Osteocyte (in vitro differentiated cells): Measurements from ENCODE around the gene UBE2F. TPM values are rescaled to one million over a fixed set of nuclear protein-coding genes. Genes with fewer than 3 reads are reported as not detected.

ENCODE experiments used
- DNase-seq: peaks from one replicate; pipeline ENCODE4 v3.0.0; 2021; ENCODE audit warnings: mixed read lengths; ENCODE audit not compliant: unreplicated experiment; ENCODE audit errors: extremely low spot score
- H3K27ac Mint-ChIP-seq: one replicate; pipeline ENCODE4 v1.8.0; 2021; ENCODE audit warnings: mild to moderate bottlenecking, mixed read lengths; ENCODE audit not compliant: unreplicated experiment
- H3K27me3 Mint-ChIP-seq: one replicate; pipeline ENCODE4 v1.8.0; 2021; ENCODE audit warnings: mixed read lengths; ENCODE audit not compliant: unreplicated experiment
- H3K36me3 Mint-ChIP-seq: one replicate; pipeline ENCODE4 v1.8.0; 2021; ENCODE audit warnings: mixed read lengths; ENCODE audit not compliant: unreplicated experiment
- H3K4me1 Mint-ChIP-seq: one replicate; pipeline ENCODE4 v1.8.0; 2021; ENCODE audit warnings: mixed read lengths; ENCODE audit not compliant: unreplicated experiment
- H3K4me3 Mint-ChIP-seq: one replicate; pipeline ENCODE4 v1.8.0; 2021; ENCODE audit warnings: mild to moderate bottlenecking, moderate library complexity, mixed read lengths; ENCODE audit not compliant: unreplicated experiment
- H3K9me3 Mint-ChIP-seq: one replicate; pipeline ENCODE4 v1.8.0; 2021; ENCODE audit warnings: mixed read lengths; ENCODE audit not compliant: unreplicated experiment
- total RNA-seq: library from RNA; stranded (reverse); gene quantifications from 2 replicates; pipeline ENCODE4 v1.2.1, GENCODE V29; 2021
- TF ChIP-seq, protein P1 (sequence below): fragments of 200-600 bp; sonication (generic); IDR thresholded peaks from 2 replicates; pipeline ENCODE4 v1.5.0; 2021; ENCODE audit warnings: antibody characterized with exemption, mild to moderate bottlenecking, moderate library complexity

UBE2F gene
- total RNA-seq, 1 donor from 2014 or later, result 54.3 TPM

DNA sequence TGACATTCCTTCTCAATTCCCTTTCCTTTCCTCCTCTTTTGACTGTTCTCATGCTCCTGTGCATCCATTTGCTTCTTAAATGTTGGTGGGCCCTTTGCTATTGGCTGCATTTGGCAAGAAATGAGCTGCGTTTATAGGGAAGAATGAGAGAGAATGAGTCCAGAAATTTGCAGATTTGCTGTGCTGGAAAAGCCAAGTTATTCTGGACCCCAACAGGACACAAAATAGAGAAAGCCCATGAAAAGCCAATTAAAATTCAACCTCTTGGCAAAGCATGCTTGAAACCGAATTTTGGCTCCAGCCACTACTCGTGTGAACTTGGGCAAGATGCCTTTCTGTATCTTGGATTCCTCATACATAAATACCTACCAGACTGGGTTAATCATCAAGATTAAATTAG, 92.7 kb downstream of the UBE2F start:
- TF ChIP-seq, protein P1, sequence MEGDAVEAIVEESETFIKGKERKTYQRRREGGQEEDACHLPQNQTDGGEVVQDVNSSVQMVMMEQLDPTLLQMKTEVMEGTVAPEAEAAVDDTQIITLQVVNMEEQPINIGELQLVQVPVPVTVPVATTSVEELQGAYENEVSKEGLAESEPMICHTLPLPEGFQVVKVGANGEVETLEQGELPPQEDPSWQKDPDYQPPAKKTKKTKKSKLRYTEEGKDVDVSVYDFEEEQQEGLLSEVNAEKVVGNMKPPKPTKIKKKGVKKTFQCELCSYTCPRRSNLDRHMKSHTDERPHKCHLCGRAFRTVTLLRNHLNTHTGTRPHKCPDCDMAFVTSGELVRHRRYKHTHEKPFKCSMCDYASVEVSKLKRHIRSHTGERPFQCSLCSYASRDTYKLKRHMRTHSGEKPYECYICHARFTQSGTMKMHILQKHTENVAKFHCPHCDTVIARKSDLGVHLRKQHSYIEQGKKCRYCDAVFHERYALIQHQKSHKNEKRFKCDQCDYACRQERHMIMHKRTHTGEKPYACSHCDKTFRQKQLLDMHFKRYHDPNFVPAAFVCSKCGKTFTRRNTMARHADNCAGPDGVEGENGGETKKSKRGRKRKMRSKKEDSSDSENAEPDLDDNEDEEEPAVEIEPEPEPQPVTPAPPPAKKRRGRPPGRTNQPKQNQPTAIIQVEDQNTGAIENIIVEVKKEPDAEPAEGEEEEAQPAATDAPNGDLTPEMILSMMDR, result no peak
- H3K9me3 Mint-ChIP-seq, result no peaks in the 10 kb centered on the region
- no peaks in the 10 kb centered on the region for H3K27me3 Mint-ChIP-seq
- H3K4me1 Mint-ChIP-seq, result peaks cover 24% of the 10 kb centered on the region
- H3K4me3 Mint-ChIP-seq, result peak overlapping the region; percentile 87
- H3K36me3 Mint-ChIP-seq, result peaks cover 2% of the 10 kb centered on the region
- no peak for DNase-seq
- H3K27ac Mint-ChIP-seq, result no peak overlapping the region

DNA sequence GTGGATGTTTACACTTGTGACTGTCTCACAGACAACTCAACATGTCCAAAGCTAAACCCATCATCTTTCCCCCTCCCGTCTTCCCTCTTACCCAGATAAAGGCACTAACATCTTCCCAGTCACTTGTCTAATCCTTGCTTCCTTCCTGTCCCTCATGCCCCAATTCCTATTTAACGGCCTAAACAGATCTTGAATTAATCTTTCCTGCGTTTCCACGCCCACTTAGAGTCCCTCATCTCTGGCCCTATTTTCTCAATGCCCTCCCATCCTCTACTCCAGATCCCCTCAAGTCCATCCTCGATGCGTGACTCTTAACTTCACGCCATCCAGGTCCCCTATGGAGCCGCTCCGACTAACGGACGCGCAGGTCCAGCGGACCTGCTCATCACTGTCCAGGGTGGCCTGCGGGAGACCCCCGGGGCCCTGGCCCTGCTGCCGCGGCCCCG, 93.3 kb downstream of the UBE2F start:
- H3K36me3 Mint-ChIP-seq, result peaks cover 6% of the 10 kb centered on the region
- TF ChIP-seq, protein P1, result no peak

DNA sequence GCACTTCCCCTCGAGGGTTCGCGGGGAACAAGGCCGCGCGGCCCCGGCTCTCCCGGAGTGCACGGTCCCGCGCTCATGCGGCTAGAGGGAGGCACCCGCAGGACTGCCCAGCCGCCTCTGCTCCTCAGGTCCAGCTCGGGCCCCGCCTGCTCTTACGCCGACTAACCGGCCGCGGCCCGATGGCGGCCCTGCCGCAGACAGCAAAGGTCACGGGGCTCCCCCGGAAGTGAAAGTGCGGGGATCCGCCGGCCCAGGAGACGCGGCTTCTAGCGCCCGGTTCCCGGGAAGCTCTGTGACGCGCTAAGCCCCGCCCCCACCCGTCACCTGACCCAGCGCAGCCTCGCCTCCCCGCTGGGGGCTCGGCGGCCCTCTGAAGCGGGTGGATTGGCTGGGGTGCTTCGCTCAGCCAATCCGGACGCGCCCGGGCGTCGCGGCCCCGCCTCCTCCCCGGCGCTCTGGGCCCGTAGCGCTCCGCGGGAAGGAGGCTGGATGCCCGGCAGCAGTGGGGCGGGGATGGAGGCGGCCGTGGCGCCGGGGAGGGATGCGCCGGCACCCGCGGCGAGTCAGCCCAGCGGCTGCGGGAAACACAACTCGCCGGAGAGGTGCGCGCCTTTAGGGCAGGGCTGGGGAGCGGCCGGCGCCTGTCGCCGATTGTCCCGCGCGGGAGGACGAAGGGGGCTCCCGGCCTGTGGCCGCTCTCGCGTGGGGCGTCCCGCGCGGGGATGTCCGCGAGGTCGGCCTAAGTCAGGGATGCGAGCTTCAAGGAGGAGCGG, 93.9 kb downstream of the UBE2F start, which contains the start of gene SCLY:
SCLY (plus strand) TSS at position 460 of the 773 bp plus-strand sequence; CDS start at position 514, 54 bp downstream.
- Mint-ChIP-seq H3K4me1 (peaks cover 24% of the 10 kb centered on the region), H3K27me3 (no peaks in the 10 kb centered on the region), H3K27ac (peak within 1 kb of the TSS; percentile 85), H3K36me3 (peaks cover 8% of the 10 kb centered on the region), H3K9me3 (no peaks in the 10 kb centered on the region), H3K4me3 (peak within 1 kb of the TSS; percentile 93)
- TF ChIP-seq, protein P1, result no peak
- peak; percentile 99 for DNase-seq

More for the DNA sequence above, 93.3 kb downstream of the UBE2F start:
- Mint-ChIP-seq H3K9me3 (no peaks in the 10 kb centered on the region), H3K27me3 (no peaks in the 10 kb centered on the region), H3K4me1 (peaks cover 24% of the 10 kb centered on the region), H3K27ac (peak overlapping the region; percentile 85), H3K4me3 (peak overlapping the region; percentile 87)
- DNase-seq, result no peak

DNA sequence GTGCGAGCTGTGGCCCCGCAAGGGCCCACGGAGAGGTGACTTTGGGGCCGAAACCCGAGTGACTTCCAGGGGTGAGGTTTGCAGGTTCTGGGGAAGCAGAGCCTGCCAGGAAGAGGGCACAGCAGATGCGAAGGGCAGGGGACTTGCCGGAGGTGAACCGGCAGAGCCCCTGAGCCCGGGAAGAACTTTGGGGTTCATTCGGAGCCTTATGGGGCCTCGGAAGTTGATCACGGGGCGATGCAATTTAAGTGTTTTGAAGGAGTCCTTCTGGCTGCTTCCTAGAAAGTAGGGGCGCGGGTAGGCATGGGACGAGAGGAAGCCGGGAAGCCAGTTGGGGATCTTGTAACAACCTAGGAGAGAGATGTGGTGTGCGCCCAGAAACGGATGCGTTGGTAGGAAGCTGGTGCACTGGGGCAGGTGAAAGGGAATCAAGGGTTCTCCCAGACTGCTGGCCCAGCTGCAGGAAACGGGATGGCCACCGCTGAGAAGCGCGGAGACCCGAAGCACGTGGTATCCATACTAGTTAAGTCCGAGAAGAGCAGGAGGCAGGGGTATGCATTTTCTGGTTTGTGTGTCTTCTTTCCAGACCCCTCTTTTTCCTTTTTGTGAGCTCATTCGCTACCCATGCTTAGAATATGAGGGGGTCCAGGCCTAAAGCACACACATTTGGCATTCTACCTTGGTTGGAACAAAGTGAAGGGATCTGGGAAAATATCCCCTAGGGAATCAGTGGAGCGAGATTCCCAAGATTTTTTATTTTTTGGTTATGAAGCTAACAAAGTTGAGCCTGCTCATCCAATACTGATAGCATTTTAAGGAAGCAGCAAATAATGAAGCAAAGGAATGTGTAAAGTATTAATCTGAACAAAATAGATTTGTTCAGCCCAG, 94.7 kb downstream of the UBE2F start:
- H3K27me3 Mint-ChIP-seq, result no peaks in the 10 kb centered on the region

More for the DNA sequence above, 94.7 kb downstream of the UBE2F start:
- H3K36me3 Mint-ChIP-seq, result peaks cover 13% of the 10 kb centered on the region
- H3K4me3 Mint-ChIP-seq, result peak overlapping the region; percentile 93
- TF ChIP-seq, protein P1, result no peak
- no peaks in the 10 kb centered on the region for H3K9me3 Mint-ChIP-seq
- H3K27ac Mint-ChIP-seq, result peak overlapping the region; percentile 74
- peaks cover 24% of the 10 kb centered on the region for H3K4me1 Mint-ChIP-seq
- DNase-seq, result peak; percentile 83
